Measurements from ENCODE around the gene LCE6A. TPM values are rescaled to one million over a fixed set of nuclear protein-coding genes. Genes with fewer than 3 reads are reported as not detected.

The LCE6A gene
- total RNA-seq, 4 donors from 2014 or later, result not detected

- Histone ChIP-seq H3K4me1 (no peaks in the 10 kb centered on the region), H3K9me3 (no peaks in the 10 kb centered on the region), H3K27ac (no peak overlapping the region), H3K36me3 (no peaks in the 10 kb centered on the region), H3K27me3 (no peaks in the 10 kb centered on the region), H3K4me3 (no peak overlapping the region)
- intact Hi-C loops (cut with DNase I; ENCODE audit: low total_unique reads), result no loop called here
- TF ChIP-seq POLR2A (IDR thresholded peaks at IDR 0.05), result no peak
- DNase-seq, result no peak
These were observed 37.7 kb downstream of the LCE6A start for GRCh38 chr1:152880316-152880715.

DNA sequence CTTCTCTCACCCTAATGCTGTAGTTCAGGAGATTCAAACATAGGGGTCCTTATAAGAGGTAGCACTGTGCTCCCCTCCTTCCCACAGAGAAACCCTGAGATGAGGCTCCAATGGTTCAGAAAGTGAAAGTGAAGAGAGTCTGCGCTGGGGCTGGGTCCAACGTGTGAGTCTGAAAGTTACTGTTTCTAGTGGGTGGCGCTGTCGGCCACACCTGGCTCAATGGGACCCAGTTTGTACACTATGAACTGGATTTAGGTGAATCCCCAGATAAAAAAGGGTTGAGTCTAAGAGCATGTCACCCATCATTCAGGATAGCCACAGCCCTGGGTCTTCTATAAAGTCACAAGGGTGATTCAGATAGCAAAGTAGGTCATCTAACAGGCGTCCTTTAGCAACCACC lies 38.3 kb downstream of the LCE6A start:
- no peak overlapping the region for H3K4me3 ChIP-seq
- intact Hi-C loops (cut with DNase I; ENCODE audit: low total_unique reads), result no loop called here
- no peak for DNase-seq

DNA sequence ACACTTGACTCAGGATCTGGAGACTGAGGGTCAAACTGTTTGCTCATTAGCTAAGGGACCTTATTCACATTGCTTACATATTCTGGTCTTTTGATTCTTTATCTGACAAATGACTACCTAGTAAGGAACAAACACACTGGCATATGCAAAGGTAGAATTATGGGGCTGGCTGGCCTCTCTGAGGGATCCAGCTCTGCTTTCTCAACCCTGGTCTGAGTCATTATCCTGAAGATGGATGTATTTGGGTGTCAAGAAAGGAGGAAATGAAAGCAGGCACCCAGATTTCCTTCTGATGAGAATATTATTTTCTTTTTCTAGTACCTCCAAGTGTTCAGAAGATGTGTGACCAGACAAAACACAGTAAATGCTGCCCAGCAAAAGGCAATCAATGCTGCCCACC lies 41.4 kb downstream of the LCE6A start:
- intact Hi-C loops (cut with DNase I; ENCODE audit: low total_unique reads), result no loop called here
- no peak for DNase-seq
- Histone ChIP-seq H3K4me3 (no peak overlapping the region), H3K36me3 (no peaks in the 10 kb centered on the region), H3K27ac (no peak overlapping the region), H3K4me1 (no peaks in the 10 kb centered on the region), H3K9me3 (no peaks in the 10 kb centered on the region), H3K27me3 (no peaks in the 10 kb centered on the region)
- TF ChIP-seq CTCF (IDR thresholded peaks at IDR 0.05) (no peak), POLR2A (IDR thresholded peaks at IDR 0.05) (no peak)

More for the DNA sequence above, 38.3 kb downstream of the LCE6A start:
- Histone ChIP-seq H3K36me3 (no peaks in the 10 kb centered on the region), H3K4me1 (no peaks in the 10 kb centered on the region), H3K9me3 (no peaks in the 10 kb centered on the region), H3K27me3 (no peaks in the 10 kb centered on the region), H3K27ac (no peak overlapping the region)
- no peak for TF ChIP-seq POLR2A (IDR thresholded peaks at IDR 0.05)
- TF ChIP-seq CTCF (IDR thresholded peaks at IDR 0.05), result no peak

GRCh38 chr1:152884506-152884905 lies 41.9 kb downstream of the LCE6A start:
- Histone ChIP-seq H3K4me1 (no peaks in the 10 kb centered on the region), H3K4me3 (no peak overlapping the region), H3K9me3 (no peaks in the 10 kb centered on the region), H3K27me3 (no peaks in the 10 kb centered on the region), H3K27ac (no peak overlapping the region), H3K36me3 (no peaks in the 10 kb centered on the region)
- TF ChIP-seq POLR2A (IDR thresholded peaks at IDR 0.05) (no peak), CTCF (IDR thresholded peaks at IDR 0.05) (no peak)
- intact Hi-C loops (cut with DNase I; ENCODE audit: low total_unique reads), result no loop called here
- DNase-seq, result no peak

DNA sequence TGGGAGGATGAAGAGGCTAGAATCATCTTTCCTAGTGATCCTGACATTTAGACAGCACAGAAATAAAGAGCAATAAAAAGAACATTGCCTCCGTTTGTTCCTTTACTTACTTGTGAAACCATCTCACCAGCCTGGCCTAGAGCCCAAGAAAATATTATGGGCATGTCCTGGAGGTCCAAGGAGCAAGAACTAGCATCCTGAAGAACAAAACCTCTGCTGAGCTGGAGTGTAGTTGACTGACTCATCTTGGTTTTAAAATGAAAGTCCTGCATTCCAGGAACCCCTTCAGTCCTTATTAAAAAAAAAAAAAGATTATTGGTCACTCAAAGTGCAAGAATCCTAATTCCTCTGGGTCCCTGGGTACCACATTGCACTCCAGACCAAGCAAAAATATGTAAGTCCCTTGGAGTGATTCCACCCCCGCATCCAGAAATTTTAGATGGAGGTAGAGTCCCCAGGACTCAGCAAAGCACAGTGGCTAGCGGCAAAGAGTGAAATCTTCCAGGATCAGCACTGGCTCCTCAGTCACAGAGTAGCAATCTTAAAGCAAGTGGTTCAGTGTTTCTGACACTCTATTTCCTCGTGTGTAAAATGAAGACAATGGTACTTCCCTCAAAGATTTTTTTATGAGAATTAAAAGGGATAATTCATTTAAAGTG lies 42.4 kb downstream of the LCE6A start:
- no peak for DNase-seq
- no peak for TF ChIP-seq CTCF (IDR thresholded peaks at IDR 0.05)
- TF ChIP-seq POLR2A (IDR thresholded peaks at IDR 0.05), result no peak
- H3K4me3 ChIP-seq, result no peak overlapping the region
- no peaks in the 10 kb centered on the region for H3K4me1 ChIP-seq
- no peaks in the 10 kb centered on the region for H3K9me3 ChIP-seq
- H3K27ac ChIP-seq, result no peak overlapping the region
- no peaks in the 10 kb centered on the region for H3K27me3 ChIP-seq
- intact Hi-C loops (cut with DNase I; ENCODE audit: low total_unique reads), result no loop called here
- no peaks in the 10 kb centered on the region for H3K36me3 ChIP-seq

- Histone ChIP-seq H3K4me3 (no peak overlapping the region), H3K4me1 (no peaks in the 10 kb centered on the region), H3K27ac (no peak overlapping the region), H3K27me3 (no peaks in the 10 kb centered on the region), H3K36me3 (no peaks in the 10 kb centered on the region), H3K9me3 (no peaks in the 10 kb centered on the region)
- intact Hi-C loops (cut with DNase I; ENCODE audit: low total_unique reads), result no loop called here
- DNase-seq, result no peak
- TF ChIP-seq CTCF (IDR thresholded peaks at IDR 0.05) (no peak), POLR2A (IDR thresholded peaks at IDR 0.05) (no peak)
These were observed 43.4 kb downstream of the LCE6A start for GRCh38 chr1:152886085-152886484.

Measured in uterus (tissue), 4 donors.